K562 (cell line): ENCODE data around the gene NOS2.

Source experiments
- PRDM10 ChIP-seq: fragments of 450-650 bp; IDR thresholded peaks from 2 replicates; pipeline ENCODE4 v1.6.1; 2018; ENCODE audit not compliant: partially characterized antibody
- TARDBP ChIP-seq: fragments of 450-650 bp; IDR thresholded peaks from 2 replicates; pipeline ENCODE4 v1.6.1; 2016
- TEAD4 ChIP-seq, 2 experiments: sonication (generic) in 1 of 2; formaldehyde crosslinking in 1 of 2; IDR thresholded peaks; 2 replicates each; pipeline versions ENCODE4 v1.6.1 to v1.8.0; 2012 to 2022; ENCODE audit warnings: borderline replicate concordance in 1 of 2, inconsistent platforms in 1 of 2, low read length in 1 of 2, mild to moderate bottlenecking in 1 of 2, missing genetic modification reagents in 1 of 2
- ZBTB34 ChIP-seq: fragments of 250-450 bp; sonication (Bioruptor Pico); IDR thresholded peaks from 2 replicates; pipeline ENCODE4 v1.8.0; 2021; ENCODE audit warnings: mild to moderate bottlenecking, moderate library complexity
- ZNF263 ChIP-seq: sonication (generic); formaldehyde crosslinking; IDR thresholded peaks from 2 replicates; pipeline ENCODE4 v1.8.0; 2022; ENCODE audit warnings: mild to moderate bottlenecking, missing genetic modification reagents, borderline replicate concordance
- TF ChIP-seq, protein P1 (sequence below), 3 experiments: IDR thresholded peaks in 2 of 3; conservative IDR thresholded peaks in 1 of 3; 2 replicates each; pipeline ENCODE4 v1.5.1; 2011 to 2012; ENCODE audit warnings: low read length in 3 of 3, mild to moderate bottlenecking in 3 of 3, control low read depth in 2 of 3, improper control_type of control experiment in 1 of 3, inconsistent platforms in 1 of 3, low read depth in 1 of 3, mixed read lengths in 1 of 3, moderate library complexity in 1 of 3; ENCODE audit not compliant: insufficient read depth in 2 of 3

DNA sequence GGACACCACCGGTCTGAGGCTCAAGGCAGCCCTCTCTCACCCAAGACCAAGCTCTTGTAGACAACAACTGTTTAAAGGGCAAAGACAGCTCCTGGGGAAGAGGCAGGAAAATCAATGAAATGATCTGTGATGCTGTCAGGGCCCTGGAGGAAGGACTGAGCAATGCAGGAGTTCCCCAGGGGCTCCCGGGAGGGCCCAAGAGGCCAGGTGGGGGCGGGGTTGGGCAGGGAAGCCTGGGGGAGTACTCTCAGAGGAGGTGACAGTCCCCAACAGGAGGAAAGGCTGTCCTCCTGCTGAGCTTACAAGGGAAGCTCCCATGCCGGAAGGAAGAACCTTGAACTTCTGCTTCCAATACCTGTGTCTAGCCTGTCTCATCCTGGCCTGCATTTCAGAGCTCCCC is 8.3 kb upstream of the NOS2 start:
- TF ChIP-seq TARDBP (no peak), ZBTB34 (no peak), PRDM10 (no peak), TEAD4 (IDR thresholded peaks at IDR 0.05; ENCODE audit: low read length) (no peak), TEAD4 (CRISPR knock-in tag; IDR thresholded peaks at IDR 0.05; ENCODE audit: borderline replicate concordance) (no peak), ZNF263 (CRISPR knock-in tag) (no peak)
- TF ChIP-seq, protein P1, sequence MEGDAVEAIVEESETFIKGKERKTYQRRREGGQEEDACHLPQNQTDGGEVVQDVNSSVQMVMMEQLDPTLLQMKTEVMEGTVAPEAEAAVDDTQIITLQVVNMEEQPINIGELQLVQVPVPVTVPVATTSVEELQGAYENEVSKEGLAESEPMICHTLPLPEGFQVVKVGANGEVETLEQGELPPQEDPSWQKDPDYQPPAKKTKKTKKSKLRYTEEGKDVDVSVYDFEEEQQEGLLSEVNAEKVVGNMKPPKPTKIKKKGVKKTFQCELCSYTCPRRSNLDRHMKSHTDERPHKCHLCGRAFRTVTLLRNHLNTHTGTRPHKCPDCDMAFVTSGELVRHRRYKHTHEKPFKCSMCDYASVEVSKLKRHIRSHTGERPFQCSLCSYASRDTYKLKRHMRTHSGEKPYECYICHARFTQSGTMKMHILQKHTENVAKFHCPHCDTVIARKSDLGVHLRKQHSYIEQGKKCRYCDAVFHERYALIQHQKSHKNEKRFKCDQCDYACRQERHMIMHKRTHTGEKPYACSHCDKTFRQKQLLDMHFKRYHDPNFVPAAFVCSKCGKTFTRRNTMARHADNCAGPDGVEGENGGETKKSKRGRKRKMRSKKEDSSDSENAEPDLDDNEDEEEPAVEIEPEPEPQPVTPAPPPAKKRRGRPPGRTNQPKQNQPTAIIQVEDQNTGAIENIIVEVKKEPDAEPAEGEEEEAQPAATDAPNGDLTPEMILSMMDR (IDR thresholded peaks at IDR 0.05 in 2 of 3, conservative IDR thresholded peaks at IDR 0.05 in 1 of 3; ENCODE audit: insufficient read depth in 2 of 3, low read depth in 1 of 3, low read length in 3 of 3): no peak
